ENCODE measurements around the gene STRA6. TPM values are rescaled to one million over a fixed set of nuclear protein-coding genes. Genes with fewer than 3 reads are reported as not detected.
A peak's percentile ranks its signal among the peaks of the same experiment; 100 is the strongest.

The STRA6 gene
- total RNA-seq, 1 donor from 2014 or later: under 0.01 TPM

- no peak for DNase-seq (ENCODE audit: low read depth in 2 of 2)
Observed at GRCh38 chr15:74208496-74208895, 5.9 kb upstream of the STRA6 start.

- DNase-seq (ENCODE audit: low read depth in 2 of 2): peak; percentile 25 to 68
Observed at GRCh38 chr15:74207652-74208440, 5.3 kb upstream of the STRA6 start.

- DNase-seq (ENCODE audit: low read depth in 2 of 2): no peak
Observed at GRCh38 chr15:74206801-74207281, 4.3 kb upstream of the STRA6 start.

- DNase-seq (ENCODE audit: low read depth in 2 of 2): no peak
Observed at GRCh38 chr15:74205582-74205947, 3.0 kb upstream of the STRA6 start.

GRCh38 chr15:74203914-74204431, 1.4 kb upstream of the STRA6 start:
- DNase-seq (ENCODE audit: low read depth in 2 of 2): no peak

GRCh38 chr15:74201710-74202420, 722 bp downstream of the STRA6 start:
- DNase-seq (ENCODE audit: low read depth in 2 of 2): no peak

GRCh38 chr15:74200871-74201419, 1.6 kb downstream of the STRA6 start:
- DNase-seq (ENCODE audit: low read depth in 2 of 2): peak in 1 of 2 donors; percentile 10

- DNase-seq (ENCODE audit: low read depth in 2 of 2): peak; percentile 39 to 65
Observed at GRCh38 chr15:74200412-74200815, 2.2 kb downstream of the STRA6 start.

- no peak for DNase-seq (ENCODE audit: low read depth in 2 of 2)
Observed at GRCh38 chr15:74199297-74199652, 3.3 kb downstream of the STRA6 start.

GRCh38 chr15:74197176-74197965, 5.2 kb downstream of the STRA6 start:
- no peak for DNase-seq (ENCODE audit: low read depth in 2 of 2)

- peak; percentile 29 to 55 for DNase-seq (ENCODE audit: low read depth in 2 of 2)
Observed at GRCh38 chr15:74196175-74196574, 6.4 kb downstream of the STRA6 start.

GRCh38 chr15:74194572-74195559, 7.7 kb downstream of the STRA6 start:
- DNase-seq (ENCODE audit: low read depth in 2 of 2): no peak

GRCh38 chr15:74193905-74194304, 8.7 kb downstream of the STRA6 start:
- DNase-seq (ENCODE audit: low read depth in 2 of 2): no peak

GRCh38 chr15:74193299-74193718, 9.3 kb downstream of the STRA6 start:
- peak; percentile 6 to 68 for DNase-seq (ENCODE audit: low read depth in 2 of 2)

- DNase-seq (ENCODE audit: low read depth in 2 of 2): no peak
Observed at GRCh38 chr15:74192751-74193150, 9.8 kb downstream of the STRA6 start.

- no peak for DNase-seq (ENCODE audit: low read depth in 2 of 2)
Observed at GRCh38 chr15:74191798-74192197, 10.8 kb downstream of the STRA6 start.

GRCh38 chr15:74188216-74188615, 14.4 kb downstream of the STRA6 start:
- no peak for DNase-seq (ENCODE audit: low read depth in 2 of 2)

- no peak for DNase-seq (ENCODE audit: low read depth in 2 of 2)
Observed at GRCh38 chr15:74185710-74186348, 16.8 kb downstream of the STRA6 start.

- no peak for DNase-seq (ENCODE audit: low read depth in 2 of 2)
Observed at GRCh38 chr15:74184582-74185091, 17.9 kb downstream of the STRA6 start.

GRCh38 chr15:74182131-74182530, 20.5 kb downstream of the STRA6 start:
- no peak for DNase-seq (ENCODE audit: low read depth in 2 of 2)

All from lung microvascular endothelial cell (primary cell).